Left hindlimb (tissue), 1 donor: ENCODE measurements around the gene SYNJ2.

Experiments
- DNase-seq: peaks from one replicate; pipeline ENCODE4 v3.0.0-alpha.2; 2018

SYNJ2 gene

DNA sequence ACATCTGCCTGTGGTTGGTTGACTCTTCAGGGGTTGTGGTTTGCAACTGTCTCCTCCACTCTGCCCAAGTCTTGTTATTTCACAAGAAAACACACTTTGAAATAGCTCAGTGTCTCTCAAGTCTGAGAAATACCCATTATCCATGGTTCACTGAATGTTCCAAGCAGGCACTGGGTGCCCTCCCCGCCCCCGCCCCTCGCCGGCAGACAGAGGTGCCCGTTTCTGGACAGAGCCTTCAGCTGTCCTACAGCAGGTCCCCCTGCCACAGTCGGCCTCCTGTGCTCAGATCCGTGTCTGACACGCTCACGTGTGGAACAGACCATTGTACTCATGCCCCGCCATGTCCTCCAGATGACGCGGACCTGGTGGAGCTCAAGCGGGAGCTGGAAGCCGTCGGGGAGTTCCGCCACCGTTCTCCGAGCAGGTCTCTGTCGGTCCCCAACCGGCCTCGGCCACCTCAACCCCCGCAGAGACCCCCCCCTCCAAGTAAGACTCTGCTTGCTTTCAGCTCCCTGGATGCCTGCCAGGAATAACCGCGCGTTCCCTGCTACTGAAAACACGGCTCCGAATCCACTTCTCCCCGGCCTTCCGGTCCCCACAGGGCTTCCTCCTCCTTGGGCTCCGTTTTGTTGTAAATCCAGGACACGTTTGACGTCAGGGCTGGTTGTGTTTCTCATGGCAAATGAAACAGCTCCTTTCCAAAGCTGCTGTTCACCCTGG is 105.0 kb downstream of the SYNJ2 start:
- no peak for DNase-seq

DNA sequence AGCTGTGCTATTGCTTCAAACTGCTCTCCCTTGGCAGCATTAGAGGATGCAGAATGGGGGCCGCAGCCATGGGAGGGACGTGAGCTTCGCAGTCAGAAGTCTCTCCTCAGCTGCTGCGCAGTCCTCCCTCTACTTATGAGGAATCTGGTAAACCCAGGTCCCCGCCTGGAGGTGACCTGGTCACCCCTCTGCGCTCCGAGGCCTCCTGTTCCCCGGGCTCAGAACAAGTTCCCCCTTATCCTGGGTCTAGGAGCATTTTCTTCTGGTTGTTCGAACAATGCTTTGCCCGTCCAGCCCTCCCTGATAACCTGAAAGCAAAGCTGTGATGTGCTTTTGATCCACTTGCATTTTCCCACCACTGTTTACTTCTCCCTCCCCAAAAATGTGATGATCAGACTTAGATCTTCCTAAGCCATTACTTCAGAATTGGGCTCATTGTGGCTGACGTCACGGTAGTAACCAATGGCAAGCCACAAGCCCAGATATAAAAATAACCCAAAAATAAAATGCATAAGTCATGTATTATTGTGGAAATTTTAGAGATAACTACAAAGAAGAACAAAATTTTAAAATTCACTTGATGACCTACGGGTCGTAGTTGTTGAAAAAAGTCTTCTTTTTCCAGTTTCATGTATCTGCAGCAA is 105.7 kb downstream of the SYNJ2 start:
- DNase-seq = no peak

DNA sequence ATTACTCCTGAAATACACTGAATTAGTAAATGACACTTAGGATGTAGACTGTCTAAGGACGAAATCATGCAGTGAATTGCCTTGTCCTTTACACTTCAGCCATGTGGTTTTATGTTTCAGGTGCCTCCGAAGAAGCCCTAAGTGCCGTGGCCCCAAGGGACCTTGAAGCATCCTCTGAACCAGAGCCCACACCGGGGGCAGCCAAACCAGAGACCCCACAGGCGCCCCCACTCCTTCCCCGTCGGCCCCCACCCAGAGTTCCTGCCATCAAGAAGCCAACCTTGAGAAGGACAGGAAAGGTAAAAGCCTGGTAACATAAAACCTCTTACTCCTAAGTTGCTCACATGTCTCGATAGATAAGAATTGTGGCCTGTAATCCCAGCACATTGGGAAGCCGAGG is 111.1 kb downstream of the SYNJ2 start:
- DNase-seq = no peak

DNA sequence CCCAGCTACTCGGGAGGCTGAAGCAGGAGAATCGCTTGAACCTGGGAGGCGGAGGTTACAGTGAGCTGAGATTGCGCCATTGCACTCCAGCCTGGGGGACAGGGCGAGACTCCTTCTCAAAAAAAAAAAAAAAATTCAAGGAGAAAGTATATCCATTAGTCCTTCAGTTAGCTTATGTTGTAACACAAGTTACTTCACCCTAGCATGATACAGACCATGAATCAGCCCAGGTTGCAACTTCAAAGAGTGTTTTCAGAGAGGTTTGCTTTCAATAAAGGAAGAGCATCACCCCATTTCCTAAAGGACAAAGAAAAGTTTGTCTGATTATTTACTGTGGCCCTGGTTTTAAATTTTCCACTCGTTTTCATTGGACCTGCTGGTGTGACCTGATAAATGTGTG is 113.4 kb downstream of the SYNJ2 start:
- DNase-seq = no peak

DNA sequence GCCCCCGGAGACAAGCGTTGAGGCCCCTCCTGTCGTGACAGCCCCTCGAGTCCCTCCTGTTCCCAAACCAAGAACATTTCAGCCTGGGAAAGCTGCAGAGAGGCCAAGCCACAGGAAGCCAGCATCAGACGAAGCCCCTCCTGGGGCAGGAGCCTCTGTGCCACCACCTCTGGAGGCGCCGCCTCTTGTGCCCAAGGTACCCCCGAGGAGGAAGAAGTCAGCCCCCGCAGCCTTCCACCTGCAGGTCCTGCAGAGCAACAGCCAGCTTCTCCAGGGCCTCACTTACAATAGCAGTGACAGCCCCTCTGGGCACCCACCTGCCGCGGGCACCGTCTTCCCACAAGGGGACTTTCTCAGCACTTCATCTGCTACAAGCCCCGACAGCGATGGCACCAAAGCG is 114.0 kb downstream of the SYNJ2 start:
- DNase-seq = no peak

DNA sequence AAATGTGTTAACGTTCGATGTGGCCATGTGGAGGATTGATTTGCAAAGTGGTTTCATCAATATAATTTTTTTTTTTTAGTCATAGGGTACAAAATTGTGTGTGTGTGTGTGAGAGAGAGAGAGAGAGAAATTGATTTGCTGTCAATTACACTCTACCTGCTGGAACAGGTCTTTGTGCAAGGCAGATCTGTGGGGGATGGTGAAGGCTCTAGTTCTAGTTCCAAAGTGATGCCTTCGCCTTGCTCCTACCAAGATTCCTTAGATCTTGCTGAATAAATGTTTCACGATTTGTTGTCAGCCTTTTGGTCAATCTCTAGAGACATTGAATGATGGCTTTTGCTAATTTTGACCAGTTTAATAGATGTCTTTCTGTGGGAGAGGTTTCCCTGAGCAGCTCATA is 121.6 kb downstream of the SYNJ2 start:
- no peak for DNase-seq

DNA sequence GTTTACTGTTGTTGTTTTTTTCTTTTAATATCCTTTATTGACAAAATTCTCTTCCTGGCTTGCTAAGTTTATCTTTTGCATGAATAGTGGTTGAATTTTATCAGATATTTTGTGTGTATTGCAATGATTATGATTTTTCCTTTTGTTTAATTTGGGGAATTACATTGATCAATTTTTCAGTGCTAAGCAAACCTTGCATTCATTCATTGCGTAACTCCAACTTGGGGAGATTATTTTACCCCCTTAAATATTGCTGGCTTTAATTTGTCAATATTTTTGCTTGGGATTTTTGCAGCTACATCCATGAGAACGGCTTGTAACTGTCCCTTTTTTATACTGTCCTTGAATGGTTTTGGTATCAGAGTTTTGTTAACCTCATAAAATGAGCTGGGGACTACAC is 123.0 kb downstream of the SYNJ2 start:
- no peak for DNase-seq

DNA sequence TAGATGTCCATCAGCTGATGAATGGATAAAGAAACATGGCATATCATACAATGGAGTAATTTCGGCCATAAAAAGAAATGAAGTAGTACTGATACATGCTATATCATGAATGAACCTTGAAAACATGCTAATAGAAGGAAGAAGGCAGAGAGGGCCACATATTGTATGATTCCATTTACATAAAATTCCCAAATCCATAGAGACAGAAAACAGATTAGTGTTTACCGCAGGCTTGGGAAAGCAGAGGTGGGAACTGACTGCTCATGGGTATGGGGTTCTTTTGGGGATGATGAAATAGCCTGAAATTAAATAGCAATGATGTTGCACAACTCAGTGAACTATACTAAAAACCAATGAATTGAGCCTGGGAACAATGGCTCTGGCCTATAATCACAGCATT is 128.1 kb downstream of the SYNJ2 start:
- DNase-seq = no peak

DNA sequence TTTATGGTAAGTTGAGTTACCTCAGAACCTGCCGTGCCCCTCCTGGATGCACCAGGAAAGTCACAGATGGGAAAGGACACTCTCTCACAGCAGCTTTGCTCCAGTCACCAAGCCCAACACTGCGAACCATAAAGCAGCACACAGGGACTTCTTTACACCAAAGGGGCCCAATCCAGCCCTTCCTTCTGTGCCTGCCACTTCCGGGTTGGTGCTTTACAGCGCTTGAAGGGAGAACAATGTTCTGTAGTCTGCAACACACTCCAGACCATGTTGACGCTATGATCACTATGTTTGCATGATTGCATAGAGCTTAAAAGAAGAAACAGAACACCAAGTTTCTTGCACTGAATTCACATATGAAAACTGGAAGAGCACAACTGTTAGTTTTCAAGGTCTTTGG is 129.3 kb downstream of the SYNJ2 start:
- DNase-seq = no peak

DNA sequence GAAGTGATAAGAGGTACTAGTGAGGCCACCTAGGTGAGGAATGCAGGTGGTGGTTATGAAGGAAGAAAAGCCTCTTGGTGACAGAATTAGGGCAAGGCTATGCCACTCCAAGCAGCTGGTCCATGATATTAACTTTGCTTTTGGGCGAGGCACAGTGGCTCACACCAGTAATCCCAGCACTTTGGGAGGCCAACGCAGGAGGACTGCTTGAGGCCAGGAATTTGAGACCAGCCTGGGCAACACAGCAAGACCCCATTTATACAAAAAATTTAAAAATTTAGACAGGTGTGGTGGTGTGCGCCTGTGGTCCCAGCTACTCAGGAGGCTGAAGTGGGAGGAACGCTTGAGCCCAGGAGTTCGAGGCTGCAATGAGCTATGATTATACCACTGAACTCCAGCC is 130.3 kb downstream of the SYNJ2 start:
- DNase-seq = no peak

DNA sequence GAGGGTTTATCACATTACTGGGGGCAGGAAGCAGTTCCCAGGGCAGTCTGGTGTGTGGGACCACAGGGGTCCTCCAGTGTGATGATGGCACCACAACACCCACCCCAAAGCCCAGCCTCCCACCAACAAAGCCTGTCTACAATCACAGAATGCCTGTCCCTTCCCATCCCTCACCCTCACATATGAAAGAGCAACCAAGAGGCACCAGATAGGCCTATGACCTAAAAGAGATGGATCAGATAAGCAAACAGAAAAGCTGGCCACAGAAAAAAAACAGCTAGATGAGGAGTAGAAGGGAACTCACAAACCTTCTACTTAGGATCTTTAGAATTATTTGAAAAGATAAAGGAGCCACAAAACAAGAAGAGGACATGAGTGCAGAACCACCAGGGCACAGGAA is 132.1 kb downstream of the SYNJ2 start:
- no peak for DNase-seq

DNA sequence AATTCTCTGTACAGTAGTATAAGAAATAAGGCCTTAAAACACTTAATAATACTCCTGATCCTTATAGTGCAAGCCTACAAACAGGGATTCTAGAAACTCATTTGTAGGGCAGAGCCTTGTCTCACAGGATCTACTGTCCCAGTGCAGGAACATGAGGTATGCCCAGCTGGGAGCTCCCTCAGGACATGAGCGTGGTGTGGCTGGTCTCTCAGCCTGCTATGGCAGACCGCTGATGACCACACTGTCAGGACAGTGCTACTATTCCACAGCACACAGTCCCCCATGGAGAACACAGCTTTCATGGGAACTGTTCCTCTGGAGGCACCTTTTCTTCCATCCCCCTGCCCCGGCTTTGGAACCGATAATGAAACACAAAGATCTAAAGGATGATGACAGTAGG is 133.4 kb downstream of the SYNJ2 start:
- DNase-seq = no peak

DNA sequence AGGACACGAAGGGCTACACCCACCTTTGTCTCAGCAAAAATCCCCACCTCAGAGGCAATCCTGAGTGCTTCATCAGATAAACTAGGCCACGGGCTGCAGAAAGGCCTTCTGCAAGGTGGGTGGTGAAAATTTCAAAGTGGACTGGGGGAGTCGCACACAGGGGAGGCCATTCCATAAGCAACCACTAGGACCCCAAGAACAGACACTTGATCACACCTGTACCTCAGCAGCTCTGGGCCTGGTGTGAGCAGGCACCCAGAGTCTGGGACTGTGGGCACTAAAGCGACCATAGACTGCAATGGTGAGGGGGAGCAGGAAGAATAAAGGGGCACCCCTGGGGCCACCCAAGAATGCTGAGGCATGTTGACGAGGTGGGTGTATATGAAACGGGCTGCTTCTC is 133.8 kb downstream of the SYNJ2 start:
- no peak for DNase-seq

DNA sequence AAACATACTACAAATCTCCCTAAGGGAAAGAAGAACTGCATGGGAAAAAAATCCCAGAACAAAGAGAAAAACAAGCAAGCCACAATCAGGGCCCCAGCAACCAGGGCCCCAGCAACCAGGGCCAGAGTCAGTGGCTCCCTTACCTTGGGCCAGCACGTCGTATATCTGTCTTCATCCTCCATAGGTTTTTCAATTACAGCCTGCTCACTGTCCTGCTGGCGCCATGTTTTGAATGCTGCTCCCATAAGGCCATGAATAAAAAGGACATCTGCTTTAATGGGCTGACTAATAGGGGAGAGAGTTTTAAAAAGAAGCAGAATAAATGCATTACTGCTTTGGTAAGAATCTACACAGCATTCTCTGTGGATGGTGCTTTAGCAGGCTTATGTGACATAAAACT is 137.2 kb downstream of the SYNJ2 start:
- no peak for DNase-seq

DNA sequence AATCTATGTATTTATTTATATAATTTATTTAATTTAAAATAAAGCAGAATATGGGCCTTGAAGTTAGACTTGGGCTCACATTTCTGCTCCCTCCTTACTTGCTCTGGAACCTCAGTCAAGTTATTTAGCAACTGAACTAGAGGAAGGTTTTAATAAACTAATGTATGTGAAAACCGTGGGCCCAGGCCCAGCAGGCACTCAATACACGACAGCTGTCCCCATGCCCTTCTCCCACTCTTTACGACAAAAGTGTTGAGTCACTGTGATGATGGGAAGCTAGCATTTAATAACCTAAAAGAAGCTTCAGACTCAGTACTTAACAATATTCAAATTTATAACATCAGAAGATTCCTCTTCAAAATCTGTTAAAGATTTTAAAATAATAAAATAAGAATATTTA is 139.7 kb downstream of the SYNJ2 start:
- no peak for DNase-seq

DNA sequence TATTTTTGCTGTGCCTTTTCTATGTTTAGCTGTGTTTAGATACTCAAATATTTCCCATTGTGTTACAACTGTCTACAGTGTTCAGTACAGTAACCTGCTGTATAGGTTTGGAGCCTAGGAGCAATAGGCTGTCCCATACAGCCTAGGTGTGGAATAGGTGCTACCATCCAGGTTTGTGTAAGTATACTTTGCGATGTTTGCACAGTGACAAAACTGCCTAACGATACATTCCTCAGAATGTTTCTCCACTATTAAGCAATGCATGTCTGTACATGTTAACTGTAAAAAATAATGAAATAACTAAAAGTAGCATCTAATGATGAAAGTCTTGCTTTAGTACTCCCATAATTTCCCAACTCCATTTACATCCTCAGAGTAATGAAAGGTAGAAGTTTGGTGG is 140.4 kb downstream of the SYNJ2 start:
- no peak for DNase-seq

DNA sequence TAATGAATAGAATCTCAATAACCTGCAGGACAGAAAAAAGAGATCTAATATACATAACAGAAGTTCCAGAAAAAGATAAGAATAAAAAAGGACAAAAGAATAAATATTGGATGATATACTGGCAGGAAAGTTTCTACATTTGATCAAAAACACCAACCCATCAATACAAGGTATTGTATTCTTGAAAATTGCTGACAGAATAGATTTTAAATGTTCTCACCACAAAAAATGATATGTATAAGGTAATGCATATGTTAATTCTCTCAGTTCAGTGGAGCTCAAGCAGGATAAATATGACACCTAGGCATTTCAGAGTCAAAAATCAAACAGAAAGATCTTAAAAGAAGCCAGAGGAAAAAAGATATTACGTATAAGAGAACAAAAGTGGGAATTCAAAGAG is 142.6 kb downstream of the SYNJ2 start:
- no peak for DNase-seq

DNA sequence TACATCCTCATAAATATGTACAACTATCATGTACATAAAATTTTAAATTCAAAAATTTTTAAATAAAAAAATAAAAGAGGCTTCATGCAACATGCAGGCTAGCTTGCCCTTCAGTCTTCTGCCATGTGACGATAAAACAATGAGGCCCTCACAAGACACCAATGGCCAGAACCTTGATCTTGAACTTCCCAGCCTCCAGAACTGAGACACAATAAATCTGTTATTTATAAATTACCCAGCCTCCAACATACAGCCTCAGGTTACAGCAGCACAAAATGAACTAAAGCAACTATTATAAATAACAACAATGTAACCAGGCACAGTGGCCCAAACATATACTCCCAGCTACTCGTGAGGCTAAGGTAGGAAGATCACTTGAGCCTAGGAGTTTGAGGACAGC is 143.6 kb downstream of the SYNJ2 start:
- DNase-seq = no peak

DNA sequence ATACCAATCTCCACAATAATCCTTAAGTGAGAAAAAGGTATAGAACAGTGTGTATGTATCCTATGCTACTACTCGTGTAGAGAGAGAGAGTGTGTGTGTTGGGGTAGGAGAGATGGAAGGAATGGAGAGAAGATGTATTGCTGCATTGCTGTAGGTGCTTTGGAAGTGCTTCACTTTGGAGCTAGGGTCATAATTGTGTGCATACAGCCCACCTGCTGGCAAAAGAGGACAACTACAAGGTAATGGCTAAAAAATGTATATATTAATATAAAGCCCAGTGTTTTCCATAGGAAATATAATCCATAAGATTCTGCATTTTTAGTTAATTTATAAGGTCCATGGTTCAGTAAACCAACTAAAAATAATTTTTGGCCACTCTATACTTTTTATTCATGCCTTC is 150.3 kb downstream of the SYNJ2 start:
- DNase-seq = no peak

DNA sequence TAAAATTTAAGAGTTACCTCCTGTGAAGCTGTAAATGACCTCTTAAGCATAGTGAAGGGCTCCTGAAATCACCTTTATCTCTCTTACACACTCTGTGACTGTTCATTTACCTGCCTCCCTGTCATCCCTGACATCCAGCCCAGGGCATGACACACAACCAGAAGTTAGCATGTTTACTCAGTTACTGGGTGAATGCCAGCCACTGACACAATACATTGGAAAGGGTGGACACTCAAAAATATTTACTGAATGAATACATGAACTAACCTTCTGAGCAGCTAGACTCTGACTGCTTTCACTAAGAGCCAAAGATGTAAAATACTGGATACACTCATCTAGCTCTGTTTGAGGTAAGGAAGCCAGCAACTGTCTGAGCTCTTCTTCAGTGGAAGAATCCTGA is 161.1 kb downstream of the SYNJ2 start:
- no peak for DNase-seq

DNA sequence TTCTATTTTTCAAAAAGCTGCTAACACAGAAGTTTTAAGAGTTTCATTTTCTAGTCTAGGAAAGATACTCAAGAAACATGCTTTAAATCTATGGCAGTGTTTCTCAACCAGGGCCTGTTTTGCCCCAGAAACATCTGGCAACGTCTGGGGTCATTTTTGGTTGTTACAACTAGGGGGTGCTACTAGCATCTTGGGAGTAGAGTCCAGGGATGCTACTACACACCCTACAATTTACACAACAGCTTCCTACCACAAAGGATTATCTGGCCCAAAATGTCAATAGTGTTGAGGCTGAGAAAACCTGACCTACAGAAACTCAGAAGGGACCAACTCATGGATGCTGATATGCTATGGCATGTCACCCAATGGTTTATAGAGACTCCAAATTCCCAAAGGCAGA is 162.0 kb downstream of the SYNJ2 start:
- no peak for DNase-seq
